Ishikawa (cell line): ENCODE measurements around the gene NR2F1-AS1.

Experiments used
- TF ChIP-seq, protein P1 (sequence below): IDR thresholded peaks from 2 replicates; pipeline ENCODE4 v1.6.1; 2012
- TF ChIP-seq, protein P2 (sequence below): IDR thresholded peaks from 2 replicates; pipeline ENCODE4 v1.6.1; 2012

DNA sequence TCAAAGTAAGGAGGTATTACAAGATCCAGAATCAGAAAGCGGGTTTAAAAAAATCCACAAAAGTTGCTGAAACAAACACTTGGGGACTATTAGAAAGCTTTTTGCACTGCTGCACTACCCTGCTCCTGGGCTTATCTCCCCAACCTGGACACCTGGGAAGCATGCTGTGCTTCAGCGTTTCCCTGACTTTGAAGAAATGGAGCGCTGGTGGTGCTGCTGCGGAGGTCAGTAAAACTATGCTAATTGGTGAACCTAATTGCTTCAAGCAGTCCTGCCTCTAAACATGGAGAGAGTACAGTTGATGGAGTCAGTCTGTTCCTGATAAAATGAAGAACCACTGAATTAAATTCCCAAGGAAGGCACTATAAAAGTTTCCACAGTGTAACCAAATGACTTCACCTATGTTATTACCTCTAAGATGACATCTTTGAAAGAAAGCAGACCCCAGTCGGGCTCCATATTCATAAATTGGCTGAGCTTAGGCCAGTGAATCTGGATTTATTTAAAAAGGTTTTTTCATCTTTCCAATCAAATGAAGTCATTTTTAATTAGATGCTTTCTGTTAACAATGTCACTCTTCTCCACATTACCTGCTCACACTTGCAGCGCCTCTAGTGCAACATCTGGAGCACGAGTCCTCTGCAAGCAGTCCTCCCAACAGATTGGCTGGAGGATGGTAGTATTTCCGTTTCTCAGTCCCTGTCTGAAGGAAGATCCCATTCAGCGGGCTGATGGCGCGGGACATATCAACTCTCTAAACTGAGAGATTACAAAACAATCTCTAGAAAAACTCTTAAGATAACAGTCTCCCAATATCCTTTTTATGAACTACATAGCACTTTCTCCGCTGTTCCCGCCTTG is 11.5 kb downstream of the NR2F1-AS1 start:
- TF ChIP-seq, protein P1, sequence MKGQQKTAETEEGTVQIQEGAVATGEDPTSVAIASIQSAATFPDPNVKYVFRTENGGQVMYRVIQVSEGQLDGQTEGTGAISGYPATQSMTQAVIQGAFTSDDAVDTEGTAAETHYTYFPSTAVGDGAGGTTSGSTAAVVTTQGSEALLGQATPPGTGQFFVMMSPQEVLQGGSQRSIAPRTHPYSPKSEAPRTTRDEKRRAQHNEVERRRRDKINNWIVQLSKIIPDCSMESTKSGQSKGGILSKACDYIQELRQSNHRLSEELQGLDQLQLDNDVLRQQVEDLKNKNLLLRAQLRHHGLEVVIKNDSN, result no peak
- TF ChIP-seq, protein P2, sequence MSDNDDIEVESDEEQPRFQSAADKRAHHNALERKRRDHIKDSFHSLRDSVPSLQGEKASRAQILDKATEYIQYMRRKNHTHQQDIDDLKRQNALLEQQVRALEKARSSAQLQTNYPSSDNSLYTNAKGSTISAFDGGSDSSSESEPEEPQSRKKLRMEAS, result no peak
